MM.1S (cell line): Measurements from ENCODE around the gene FGD2.

Experiments
- DNase-seq: peaks from one replicate; pipeline ENCODE4 v3.0.0-alpha.2; 2015
- H2AFZ ChIP-seq: fragments of 300-600 bp; sonication (generic); 2 replicates; pipeline ENCODE4 v1.6.0; 2016; ENCODE audit warnings: antibody characterized with exemption, low read length
- H3F3A ChIP-seq: fragments of 300-600 bp; sonication (generic); 2 replicates; pipeline ENCODE4 v1.6.1; 2016; ENCODE audit warnings: mild to moderate bottlenecking, antibody characterized with exemption, low read length, moderate library complexity, mixed read lengths; ENCODE audit not compliant: insufficient read depth
- H3K27ac ChIP-seq: fragments of 300-600 bp; sonication (generic); 2 replicates; pipeline ENCODE4 v1.5.1; 2016; ENCODE audit warnings: mild to moderate bottlenecking, low read length
- H3K27me3 ChIP-seq: fragments of 300-600 bp; sonication (generic); replicated peaks from 2 replicates; pipeline ENCODE4 v1.6.0; 2016; ENCODE audit warnings: low read length; ENCODE audit not compliant: insufficient read depth
- H3K36me3 ChIP-seq: fragments of 300-600 bp; sonication (generic); replicated peaks from 2 replicates; pipeline ENCODE4 v1.6.1; 2016; ENCODE audit warnings: mild to moderate bottlenecking, low read length, mixed read lengths; ENCODE audit not compliant: insufficient read depth
- H3K4me1 ChIP-seq: fragments of 300-600 bp; sonication (generic); 2 replicates; pipeline ENCODE4 v1.6.1; 2016; ENCODE audit warnings: low read length, mixed read lengths
- H3K4me2 ChIP-seq: fragments of 300-600 bp; sonication (generic); 2 replicates; pipeline ENCODE4 v1.6.0; 2016; ENCODE audit warnings: low read depth, low read length
- H3K4me3 ChIP-seq: fragments of 300-600 bp; sonication (generic); 2 replicates; pipeline ENCODE4 v1.5.1; 2016; ENCODE audit warnings: low read length, mixed read lengths
- H3K79me2 ChIP-seq: fragments of 300-600 bp; sonication (generic); 2 replicates; pipeline ENCODE4 v1.6.1; 2016; ENCODE audit warnings: mixed run types, low read length, mixed read lengths
- H3K9ac ChIP-seq: fragments of 300-600 bp; sonication (generic); 2 replicates; pipeline ENCODE4 v1.6.1; 2016; ENCODE audit warnings: low read length, mixed read lengths
- H3K9me2 ChIP-seq: fragments of 300-600 bp; sonication (generic); replicated peaks from 2 replicates; pipeline ENCODE4 v1.6.1; 2016; ENCODE audit warnings: mild to moderate bottlenecking, low read length, mixed read lengths; ENCODE audit not compliant: insufficient read depth
- H3K9me3 ChIP-seq: fragments of 300-600 bp; sonication (generic); replicated peaks from 2 replicates; pipeline ENCODE4 v1.6.1; 2016; ENCODE audit warnings: mild to moderate bottlenecking, low read length, mixed read lengths; ENCODE audit not compliant: insufficient read depth
- H4K20me1 ChIP-seq: fragments of 300-600 bp; sonication (generic); 2 replicates; pipeline ENCODE4 v1.6.1; 2016; ENCODE audit warnings: mild to moderate bottlenecking, low read length, moderate library complexity, mixed read lengths; ENCODE audit not compliant: insufficient read depth
- EZH2 ChIP-seq: fragments of 300-600 bp; sonication (generic); optimal IDR thresholded peaks from 2 replicates; pipeline ENCODE3; 2017; ENCODE audit warnings: low read depth, mild to moderate bottlenecking, antibody characterized with exemption, low read length, mixed read lengths
- EZH2phosphoT487 ChIP-seq: fragments of 300-600 bp; sonication (generic); IDR thresholded peaks from 2 replicates; pipeline ENCODE4 v1.6.1; 2018; ENCODE audit warnings: antibody characterized with exemption, low read length
- TF ChIP-seq, protein P1 (sequence below): fragments of 300-600 bp; sonication (generic); IDR thresholded peaks from 2 replicates; pipeline ENCODE4 v1.5.1; 2016; ENCODE audit warnings: antibody characterized with exemption, low read length, mixed read lengths

Gene FGD2

DNA sequence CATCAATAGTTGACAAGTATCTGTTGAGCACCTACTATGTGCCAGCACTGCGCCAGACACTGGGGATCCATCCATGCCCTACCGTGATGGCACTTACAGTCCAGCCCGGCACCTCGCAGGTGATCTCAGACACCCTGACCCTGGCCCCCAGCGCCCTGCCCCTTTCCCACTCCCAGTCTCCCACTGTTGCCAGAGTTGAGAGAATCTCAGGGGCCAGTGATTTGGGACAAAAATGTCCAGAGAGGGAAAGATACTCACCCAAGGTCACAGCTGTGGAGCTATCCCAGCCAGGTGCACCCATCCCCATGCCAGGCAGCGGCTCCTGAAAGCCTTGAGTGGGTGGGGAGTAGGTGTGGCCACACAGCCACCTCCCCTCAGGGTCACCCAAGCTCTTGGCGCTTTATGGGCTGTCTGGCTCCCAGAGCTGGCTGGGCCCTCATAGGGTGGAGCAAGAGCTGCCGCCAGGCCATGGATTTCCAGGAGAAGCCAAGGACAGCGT, 47.6 kb upstream of the FGD2 start:
- Histone ChIP-seq H3K9me2 (no peaks in the 10 kb centered on the region), H3K27me3 (no peaks in the 10 kb centered on the region), H2AFZ (no peak overlapping the region), H3K27ac (no peak overlapping the region), H3F3A (no peaks in the 10 kb centered on the region), H3K79me2 (no peaks in the 10 kb centered on the region), H3K4me2 (no peak overlapping the region), H4K20me1 (no peaks in the 10 kb centered on the region), H3K36me3 (no peaks in the 10 kb centered on the region), H3K4me1 (no peaks in the 10 kb centered on the region), H3K9ac (no peak overlapping the region), H3K9me3 (no peaks in the 10 kb centered on the region), H3K4me3 (no peak overlapping the region)
- DNase-seq = no peak
- no peak for TF ChIP-seq EZH2phosphoT487
- TF ChIP-seq, protein P1, sequence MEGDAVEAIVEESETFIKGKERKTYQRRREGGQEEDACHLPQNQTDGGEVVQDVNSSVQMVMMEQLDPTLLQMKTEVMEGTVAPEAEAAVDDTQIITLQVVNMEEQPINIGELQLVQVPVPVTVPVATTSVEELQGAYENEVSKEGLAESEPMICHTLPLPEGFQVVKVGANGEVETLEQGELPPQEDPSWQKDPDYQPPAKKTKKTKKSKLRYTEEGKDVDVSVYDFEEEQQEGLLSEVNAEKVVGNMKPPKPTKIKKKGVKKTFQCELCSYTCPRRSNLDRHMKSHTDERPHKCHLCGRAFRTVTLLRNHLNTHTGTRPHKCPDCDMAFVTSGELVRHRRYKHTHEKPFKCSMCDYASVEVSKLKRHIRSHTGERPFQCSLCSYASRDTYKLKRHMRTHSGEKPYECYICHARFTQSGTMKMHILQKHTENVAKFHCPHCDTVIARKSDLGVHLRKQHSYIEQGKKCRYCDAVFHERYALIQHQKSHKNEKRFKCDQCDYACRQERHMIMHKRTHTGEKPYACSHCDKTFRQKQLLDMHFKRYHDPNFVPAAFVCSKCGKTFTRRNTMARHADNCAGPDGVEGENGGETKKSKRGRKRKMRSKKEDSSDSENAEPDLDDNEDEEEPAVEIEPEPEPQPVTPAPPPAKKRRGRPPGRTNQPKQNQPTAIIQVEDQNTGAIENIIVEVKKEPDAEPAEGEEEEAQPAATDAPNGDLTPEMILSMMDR = no peak
- TF ChIP-seq EZH2 = no peak

DNA sequence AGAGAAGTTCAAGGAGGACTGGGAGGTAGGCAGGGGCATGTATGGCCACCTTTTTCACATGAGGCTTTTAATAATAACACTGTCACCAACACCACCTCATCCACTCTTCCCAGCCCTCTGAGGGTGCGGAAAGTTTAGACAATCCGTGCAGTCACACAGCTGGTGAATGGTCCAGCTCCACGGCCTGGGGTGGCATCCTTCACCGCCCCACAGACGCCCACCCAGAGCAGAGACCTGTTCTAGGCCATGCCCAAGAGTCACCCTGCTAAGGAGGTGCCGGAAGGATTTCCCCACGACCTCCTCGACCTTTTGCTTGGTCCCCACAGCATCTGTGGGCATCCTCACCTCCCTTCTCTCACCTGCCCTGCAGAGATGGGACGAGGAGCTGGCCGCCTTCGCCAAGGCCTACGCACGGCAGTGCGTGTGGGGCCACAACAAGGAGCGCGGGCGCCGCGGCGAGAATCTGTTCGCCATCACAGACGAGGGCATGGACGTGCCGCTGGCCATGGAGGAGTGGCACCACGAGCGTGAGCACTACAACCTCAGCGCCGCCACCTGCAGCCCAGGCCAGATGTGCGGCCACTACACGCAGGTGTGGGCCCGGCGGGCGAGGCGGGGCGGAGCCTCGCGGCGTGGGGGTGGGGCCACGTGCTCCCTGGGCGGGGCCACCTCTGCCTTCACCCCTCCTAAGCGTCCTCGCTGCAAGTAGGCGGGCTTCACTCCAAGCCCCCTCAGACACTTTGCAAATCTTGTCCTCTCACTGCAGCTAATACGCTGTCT, 46.5 kb upstream of the FGD2 start:
- Histone ChIP-seq H3K9me3 (no peaks in the 10 kb centered on the region), H3K27me3 (no peaks in the 10 kb centered on the region), H3K4me2 (no peak overlapping the region), H4K20me1 (no peaks in the 10 kb centered on the region), H3K4me1 (no peaks in the 10 kb centered on the region), H3K79me2 (no peaks in the 10 kb centered on the region), H3K9ac (no peak overlapping the region), H3K27ac (no peak overlapping the region), H3K36me3 (no peaks in the 10 kb centered on the region), H3K4me3 (no peak overlapping the region), H3K9me2 (no peaks in the 10 kb centered on the region), H3F3A (no peaks in the 10 kb centered on the region), H2AFZ (no peak overlapping the region)
- no peak for DNase-seq
- no peak for TF ChIP-seq EZH2phosphoT487
- no peak for TF ChIP-seq EZH2
- TF ChIP-seq, protein P1 = no peak

DNA sequence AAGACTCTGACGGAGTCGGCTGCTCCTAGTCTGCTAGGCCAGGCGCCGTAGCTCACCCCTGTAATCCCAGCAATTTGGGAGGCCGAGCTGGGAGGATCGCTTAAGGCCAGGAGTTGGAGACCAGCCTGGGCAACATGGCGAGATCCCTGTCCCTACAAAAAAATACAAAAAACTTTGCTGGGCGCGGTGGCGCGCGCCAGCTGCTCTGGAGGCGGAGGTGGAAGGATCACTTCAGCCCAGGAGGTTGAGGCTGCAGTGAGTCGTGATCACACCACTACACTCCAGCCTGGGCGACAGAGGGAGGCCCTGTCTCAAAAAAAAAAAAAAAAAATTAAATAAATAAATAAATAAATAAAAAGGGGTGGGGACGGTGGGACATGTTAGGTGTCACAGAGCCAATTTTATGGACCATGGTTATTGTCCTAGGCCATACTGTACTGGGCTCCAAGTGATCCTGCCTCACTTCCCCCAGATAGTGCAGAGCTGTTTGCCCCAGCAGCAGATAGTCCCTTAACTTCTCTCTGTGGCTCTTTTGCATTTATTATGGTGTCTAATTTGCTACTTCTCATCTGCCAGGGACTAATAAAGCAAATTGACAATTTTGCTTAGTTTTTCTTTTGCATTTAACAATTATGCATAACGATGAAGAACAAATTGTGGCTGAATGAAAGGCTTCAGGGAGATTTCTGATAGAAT, 45.8 kb upstream of the FGD2 start:
- no peaks in the 10 kb centered on the region for H4K20me1 ChIP-seq
- H3K27me3 ChIP-seq = no peaks in the 10 kb centered on the region
- no peak overlapping the region for H3K4me3 ChIP-seq
- H3K79me2 ChIP-seq = no peaks in the 10 kb centered on the region
- no peaks in the 10 kb centered on the region for H3K9me2 ChIP-seq
- H3K9me3 ChIP-seq = no peaks in the 10 kb centered on the region
- no peak overlapping the region for H3K9ac ChIP-seq
- H2AFZ ChIP-seq = no peak overlapping the region
- H3K27ac ChIP-seq = no peak overlapping the region
- DNase-seq = no peak
- H3K36me3 ChIP-seq = no peaks in the 10 kb centered on the region
- H3K4me2 ChIP-seq = no peak overlapping the region
- H3F3A ChIP-seq = no peaks in the 10 kb centered on the region
- no peaks in the 10 kb centered on the region for H3K4me1 ChIP-seq
- TF ChIP-seq EZH2phosphoT487 (no peak), EZH2 (no peak)
- TF ChIP-seq, protein P1 = no peak
